Eye (tissue), 1 donor: ENCODE data around the gene RPN2.
A peak's percentile ranks its signal among the peaks of the same experiment; 100 is the strongest.

ENCODE experiments used
- DNase-seq: peaks from one replicate; pipeline ENCODE4 v3.0.0-alpha.2; 2015

RPN2 gene

DNA sequence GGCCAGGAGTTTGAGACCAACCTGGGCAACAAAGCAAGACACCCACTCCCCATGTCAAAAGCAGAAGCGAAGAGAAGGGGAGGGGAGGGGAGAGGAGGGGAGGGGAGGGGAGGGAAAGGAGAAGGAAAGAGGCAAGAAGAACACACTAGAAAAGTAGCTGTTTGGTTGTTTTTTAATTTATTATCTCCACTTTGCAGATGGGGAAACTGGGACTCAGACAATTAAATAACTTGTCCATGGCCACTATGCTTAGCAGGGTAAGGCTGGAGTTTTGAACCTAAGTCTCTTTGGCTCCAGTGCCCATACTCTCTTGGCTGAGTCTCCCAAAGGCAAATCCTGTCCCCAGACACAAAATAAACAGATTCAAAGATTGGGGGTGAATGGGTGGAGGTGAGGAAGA is 94.9 kb downstream of the RPN2 start:
- no peak for DNase-seq

DNA sequence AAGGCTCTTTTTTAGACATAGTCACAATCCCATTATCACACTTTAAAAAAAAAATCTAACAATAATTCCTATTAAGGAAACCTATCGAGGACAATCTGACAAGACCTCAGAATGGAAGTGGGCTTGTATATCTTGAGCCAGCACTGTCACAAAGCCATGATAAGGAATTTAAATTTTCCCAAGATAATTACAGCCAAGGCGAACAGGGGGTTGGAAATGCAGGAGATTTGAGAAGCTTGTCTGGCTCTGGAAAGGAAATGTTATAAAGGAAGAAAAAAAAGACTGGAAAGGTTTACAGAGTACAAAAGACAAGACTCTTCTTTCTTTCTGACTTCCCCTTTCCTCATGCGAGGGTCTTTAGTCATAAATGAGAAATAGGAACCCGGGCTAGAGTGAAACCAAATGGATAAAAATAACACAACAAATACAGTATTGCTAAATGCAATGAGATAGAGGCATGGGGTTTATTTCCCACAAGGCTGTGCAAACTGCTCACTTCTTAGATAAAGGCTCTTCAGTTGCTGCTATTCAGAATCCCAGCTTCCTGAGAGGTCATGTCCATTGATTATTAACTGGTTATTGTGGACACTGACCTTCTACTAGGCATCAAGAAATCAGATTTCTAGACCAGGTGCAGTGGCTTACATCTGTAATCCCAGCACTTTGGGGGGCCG is 95.9 kb downstream of the RPN2 start:
- no peak for DNase-seq

DNA sequence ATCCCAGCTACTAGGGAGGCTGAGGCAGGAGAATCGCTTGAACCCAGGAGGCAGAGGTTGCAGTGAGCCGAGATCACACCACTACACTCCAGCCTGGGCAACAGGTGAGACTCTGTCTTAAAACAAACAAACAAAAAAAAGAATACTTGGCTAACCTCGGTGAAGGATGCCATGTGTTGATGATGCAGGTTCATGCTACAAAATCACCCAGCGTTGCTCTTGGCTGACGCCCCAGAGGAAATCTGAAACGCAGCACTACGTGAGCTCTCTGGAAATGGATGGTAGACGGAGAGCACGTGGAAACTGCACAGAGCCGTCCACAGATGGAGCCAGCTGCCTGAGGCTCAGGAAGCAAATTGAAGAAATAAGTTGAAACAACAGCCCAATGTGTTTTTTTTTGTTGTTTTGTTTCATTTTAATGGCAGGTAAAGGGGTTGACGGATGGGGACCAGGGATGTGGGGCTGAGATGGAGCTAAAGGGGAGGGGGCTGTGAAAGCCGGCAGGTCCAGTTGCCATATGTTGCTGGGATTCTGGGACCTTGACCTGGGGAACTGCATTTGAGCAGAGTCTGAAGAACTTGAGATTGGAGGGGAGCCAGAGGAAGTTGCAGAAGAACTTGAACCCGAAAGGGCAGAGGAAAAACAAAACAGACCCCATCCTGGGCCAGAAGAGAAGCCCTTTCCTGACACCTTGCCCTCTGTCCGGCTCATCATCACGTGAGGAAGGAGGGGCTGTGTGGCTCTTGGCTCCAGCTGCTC is 97.5 kb downstream of the RPN2 start:
- DNase-seq = peak; percentile 71

DNA sequence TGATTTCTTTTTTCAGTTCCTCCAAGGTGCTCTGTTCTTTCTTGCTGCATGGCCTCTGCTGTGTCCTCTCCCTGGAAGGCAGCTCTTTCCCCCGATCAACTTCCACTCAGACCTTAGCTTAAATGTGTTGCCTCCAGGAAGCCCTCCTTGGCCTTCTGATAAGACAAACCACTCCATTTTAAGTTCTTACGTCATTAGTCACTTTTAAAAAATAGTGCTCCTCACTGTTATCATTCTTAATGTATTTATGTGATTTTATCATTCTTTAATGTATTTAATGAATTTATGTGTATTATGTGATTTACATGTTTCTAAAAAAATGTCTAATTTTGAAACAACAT is 98.1 kb downstream of the RPN2 start:
- DNase-seq = no peak

- DNase-seq = peak; percentile 51
These were observed 99.9 kb downstream of the RPN2 start for GRCh38 chr20:37278966-37279590.

- no peak for DNase-seq
These were observed 100.7 kb downstream of the RPN2 start for GRCh38 chr20:37279820-37280219.

- peak; percentile 30 for DNase-seq
These were observed 101.3 kb downstream of the RPN2 start for GRCh38 chr20:37280403-37280802.

DNA sequence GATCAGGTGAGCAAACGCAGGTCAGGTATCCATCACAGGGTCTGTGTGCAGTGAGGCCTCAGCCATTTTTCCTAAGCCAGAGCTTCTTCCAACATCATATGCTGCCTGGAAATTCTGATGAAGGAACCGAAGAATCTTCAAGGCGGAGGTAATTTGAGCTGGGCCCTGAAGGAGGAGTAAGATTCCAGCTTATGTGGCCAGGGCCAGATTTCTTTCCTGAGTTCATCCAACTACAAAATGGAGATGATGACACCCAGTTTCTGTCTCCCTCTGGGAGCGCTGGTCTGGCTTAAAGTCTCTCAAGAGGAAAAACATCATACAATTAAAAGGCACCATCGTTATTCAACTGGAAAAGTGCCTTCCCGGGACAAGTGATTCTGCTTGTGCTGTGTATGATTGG is 103.4 kb downstream of the RPN2 start:
- DNase-seq = peak; percentile 65

GRCh38 chr20:37283530-37284195 is 104.5 kb downstream of the RPN2 start:
- no peak for DNase-seq

DNA sequence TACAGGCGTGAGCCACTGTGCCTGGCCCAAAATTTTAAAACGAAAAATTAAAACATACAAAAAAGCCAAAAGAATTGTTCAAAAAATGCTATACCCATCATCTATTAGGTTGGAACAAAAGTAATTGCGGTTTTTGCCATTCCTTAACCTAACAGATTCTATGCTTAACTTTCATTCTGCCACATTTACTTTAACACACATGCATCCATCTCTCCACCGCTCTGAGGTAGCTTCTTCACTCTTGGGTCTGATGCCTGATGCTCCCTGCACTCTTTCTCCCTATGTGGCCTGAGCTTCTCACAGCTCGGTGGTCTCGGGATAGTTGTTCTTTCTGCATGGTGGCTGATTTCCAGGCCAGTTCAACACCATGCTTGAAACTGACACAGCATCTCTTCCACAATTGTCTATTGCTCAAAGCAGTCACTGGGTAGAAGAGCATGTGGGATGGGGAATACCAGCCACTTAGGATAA is 105.6 kb downstream of the RPN2 start:
- DNase-seq = no peak

GRCh38 chr20:37285664-37286374 is 106.7 kb downstream of the RPN2 start:
- no peak for DNase-seq

DNA sequence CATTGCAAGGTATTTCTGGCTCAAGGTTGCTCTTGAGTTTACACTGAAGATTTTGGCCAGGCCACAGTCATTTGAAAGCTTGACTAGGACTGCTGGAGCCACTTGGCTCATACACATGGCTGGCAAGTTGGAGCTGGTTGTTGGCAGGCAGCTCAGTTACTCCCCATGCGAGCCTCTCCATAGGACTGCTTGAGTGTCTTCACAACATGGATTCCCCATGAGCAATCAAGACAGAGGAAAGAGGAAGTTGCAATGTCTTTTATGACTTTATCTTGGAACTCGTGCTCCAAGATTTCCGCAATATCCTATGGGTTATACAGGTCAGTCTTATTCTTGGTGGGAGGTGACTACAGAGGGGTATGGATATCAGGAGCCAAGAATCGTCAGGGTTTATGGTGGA is 109.0 kb downstream of the RPN2 start:
- DNase-seq = no peak

DNA sequence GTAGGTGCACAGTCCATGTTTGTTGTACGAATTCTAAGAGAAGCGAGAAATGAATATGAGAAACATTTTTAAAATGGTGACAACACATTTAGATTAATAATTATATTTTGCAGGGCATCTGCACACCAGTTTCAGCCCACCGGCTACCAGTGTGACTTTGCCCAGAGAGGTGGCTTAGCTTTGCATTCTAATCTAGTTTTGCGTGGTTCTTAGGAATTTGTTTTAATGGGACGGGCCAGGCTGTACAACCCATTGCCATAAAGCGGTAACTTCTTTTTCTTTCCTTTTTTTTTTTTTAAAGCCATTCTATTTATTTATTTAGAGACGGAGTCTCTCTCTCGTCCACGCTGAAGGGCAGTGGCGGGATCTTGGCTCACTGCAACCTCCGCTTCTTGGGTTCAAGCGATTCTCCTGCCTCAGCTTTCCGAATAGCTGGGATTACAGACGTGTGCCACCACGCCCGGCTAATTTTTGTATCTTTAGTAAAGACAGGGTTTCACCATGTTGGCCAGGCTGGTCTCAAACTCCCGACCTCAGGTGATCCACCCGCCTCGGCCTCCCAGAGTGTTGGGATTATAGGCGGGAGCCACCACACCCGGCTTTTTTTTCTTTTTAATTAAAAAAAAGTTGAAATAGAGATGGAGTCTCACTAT is 111.2 kb downstream of the RPN2 start:
- no peak for DNase-seq
